ENCODE measurements around the gene SPACA4. TPM values are rescaled to one million over a fixed set of nuclear protein-coding genes. Genes with fewer than 3 reads are reported as not detected.
A peak's percentile ranks its signal among the peaks of the same experiment; 100 is the strongest.
"Not testable (repeated sequence)": the region's sequence is repeated elsewhere in the genome, so short reads cannot be mapped to it uniquely, and the experiment has no call there.

SPACA4 gene
- total and polyA plus RNA-seq, 3 donors from 2014 or later: 72.6 to 147 (median 145) TPM

GRCh38 chr19:48631225-48631624, 24.7 kb downstream of the SPACA4 start:
- H3K4me1 ChIP-seq: peaks cover 46% of the 10 kb centered on the region
- intact Hi-C loops (cut with DNase I; ENCODE audit: low total_unique reads): no loop called here
- peak overlapping the region; percentile 87 to 98 for H3K27ac ChIP-seq
- no peaks in the 10 kb centered on the region for H3K36me3 ChIP-seq (ENCODE audit: low read depth, missing control alignments)
- TF ChIP-seq POLR2A (IDR thresholded peaks at IDR 0.05): no peak
- TF ChIP-seq, protein P1, sequence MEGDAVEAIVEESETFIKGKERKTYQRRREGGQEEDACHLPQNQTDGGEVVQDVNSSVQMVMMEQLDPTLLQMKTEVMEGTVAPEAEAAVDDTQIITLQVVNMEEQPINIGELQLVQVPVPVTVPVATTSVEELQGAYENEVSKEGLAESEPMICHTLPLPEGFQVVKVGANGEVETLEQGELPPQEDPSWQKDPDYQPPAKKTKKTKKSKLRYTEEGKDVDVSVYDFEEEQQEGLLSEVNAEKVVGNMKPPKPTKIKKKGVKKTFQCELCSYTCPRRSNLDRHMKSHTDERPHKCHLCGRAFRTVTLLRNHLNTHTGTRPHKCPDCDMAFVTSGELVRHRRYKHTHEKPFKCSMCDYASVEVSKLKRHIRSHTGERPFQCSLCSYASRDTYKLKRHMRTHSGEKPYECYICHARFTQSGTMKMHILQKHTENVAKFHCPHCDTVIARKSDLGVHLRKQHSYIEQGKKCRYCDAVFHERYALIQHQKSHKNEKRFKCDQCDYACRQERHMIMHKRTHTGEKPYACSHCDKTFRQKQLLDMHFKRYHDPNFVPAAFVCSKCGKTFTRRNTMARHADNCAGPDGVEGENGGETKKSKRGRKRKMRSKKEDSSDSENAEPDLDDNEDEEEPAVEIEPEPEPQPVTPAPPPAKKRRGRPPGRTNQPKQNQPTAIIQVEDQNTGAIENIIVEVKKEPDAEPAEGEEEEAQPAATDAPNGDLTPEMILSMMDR (IDR thresholded peaks at IDR 0.05): no peak
- DNase-seq: no peak
- H3K27me3 ChIP-seq: no peaks in the 10 kb centered on the region
- H3K4me3 ChIP-seq: no peak overlapping the region
- 52 to 60% methylated on average over 3 of the region's 3 CpGs for WGBS, 2 donors
- no peaks in the 10 kb centered on the region for H3K9me3 ChIP-seq

GRCh38 chr19:48632286-48632685, 25.7 kb downstream of the SPACA4 start:
- WGBS, 2 donors: 85 to 87% methylated on average over 11 of the region's 11 CpGs
- Histone ChIP-seq H3K27ac (peak overlapping the region; percentile 87 to 98), H3K4me1 (peaks cover 46% of the 10 kb centered on the region)
- DNase-seq; H3K36me3 ChIP-seq (ENCODE audit: low read depth, missing control alignments); H3K4me3 ChIP-seq; intact Hi-C loops (cut with DNase I; ENCODE audit: low total_unique reads); H3K27me3 ChIP-seq; H3K9me3 ChIP-seq: not testable (repeated sequence)

DNA sequence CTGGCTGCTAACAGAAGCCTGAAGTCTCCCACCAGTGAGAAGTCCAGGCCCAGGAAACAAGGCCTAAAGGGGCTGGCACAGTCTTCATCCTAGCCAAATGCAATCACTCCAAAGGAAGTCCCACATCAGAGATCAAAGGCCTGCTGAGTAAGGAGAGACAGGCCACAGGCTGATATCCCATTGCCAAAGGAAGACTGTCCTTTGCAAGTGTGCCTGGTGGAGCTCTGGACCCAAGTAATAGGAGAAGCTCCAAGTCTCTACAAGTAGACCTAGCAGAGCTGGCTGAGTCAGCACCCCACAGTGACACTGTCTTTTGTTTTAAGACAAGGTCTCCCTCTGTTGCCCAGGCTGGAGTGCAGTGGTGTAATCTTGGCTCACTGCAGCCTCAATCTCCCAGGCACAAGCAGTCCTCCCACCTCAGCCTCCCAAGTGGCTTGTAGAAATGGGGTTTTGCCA, 26.2 kb downstream of the SPACA4 start:
- intact Hi-C loops (cut with DNase I; ENCODE audit: low total_unique reads): no loop called here
- peak; percentile 66 for DNase-seq
- Histone ChIP-seq H3K4me1 (peaks cover 46% of the 10 kb centered on the region), H3K36me3 (ENCODE audit: low read depth, missing control alignments) (no peaks in the 10 kb centered on the region), H3K27me3 (no peaks in the 10 kb centered on the region), H3K4me3 (no peak overlapping the region), H3K27ac (peak overlapping the region; percentile 98 to 99), H3K9me3 (no peaks in the 10 kb centered on the region)
- TF ChIP-seq, protein P1 (IDR thresholded peaks at IDR 0.05): no peak
- no peak for TF ChIP-seq POLR2A (IDR thresholded peaks at IDR 0.05)

DNA sequence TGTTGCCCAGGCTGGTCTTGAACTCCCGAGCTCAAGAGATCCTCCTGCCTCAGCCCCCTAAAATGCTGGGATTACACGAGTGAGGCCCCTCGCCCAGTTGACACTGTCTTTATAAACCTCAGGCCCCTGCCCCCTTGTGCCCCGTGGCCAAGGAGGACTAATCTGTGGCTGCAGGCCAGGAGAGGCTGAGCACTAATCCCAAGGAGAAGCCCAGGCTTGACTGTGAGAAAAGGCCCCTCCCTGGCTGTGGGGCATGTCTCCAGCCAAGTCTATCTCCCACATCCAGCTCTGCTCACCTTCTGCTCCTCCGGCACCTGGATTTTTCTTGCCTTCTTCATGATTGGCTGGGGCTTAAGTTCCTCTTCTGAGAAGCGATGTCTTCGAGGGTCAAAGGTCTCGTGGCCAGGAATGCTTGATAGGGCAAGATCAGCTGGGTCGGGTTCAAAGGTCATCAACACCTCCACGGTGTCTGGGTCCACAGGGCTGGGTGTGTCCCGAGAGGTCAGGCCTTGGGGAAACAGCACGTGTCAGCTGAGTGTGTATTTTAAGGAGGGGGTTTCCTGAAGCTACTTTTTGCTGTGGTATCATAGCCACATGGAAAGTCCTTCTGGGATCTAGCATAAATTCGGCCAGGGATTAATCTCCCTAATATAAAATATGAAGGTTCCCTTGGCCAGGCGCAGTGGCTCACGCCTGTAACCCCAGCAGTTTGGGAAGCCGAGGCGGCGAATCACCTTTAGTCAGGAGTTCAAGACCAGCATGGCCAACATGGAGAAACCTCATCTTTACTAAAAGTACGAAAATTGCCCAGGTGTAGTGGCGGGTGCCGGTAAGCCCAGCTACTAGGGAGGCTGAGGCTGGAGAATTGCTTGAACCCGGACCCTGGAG, 26.9 kb downstream of the SPACA4 start:
- intact Hi-C loops (cut with DNase I; ENCODE audit: low total_unique reads): no loop called here
- TF ChIP-seq POLR2A (IDR thresholded peaks at IDR 0.05): no peak
- TF ChIP-seq, protein P1 (IDR thresholded peaks at IDR 0.05): no peak
- 62 to 67% methylated on average over 20 to 22 of the region's 22 CpGs for WGBS, 2 donors
- H3K27me3 ChIP-seq: no peaks in the 10 kb centered on the region
- H3K4me3 ChIP-seq: peak overlapping the region in 1 of 2 donors; percentile 72
- peaks cover 47% of the 10 kb centered on the region for H3K4me1 ChIP-seq
- H3K9me3 ChIP-seq: no peaks in the 10 kb centered on the region
- H3K36me3 ChIP-seq (ENCODE audit: low read depth, missing control alignments): no peaks in the 10 kb centered on the region
- peak overlapping the region; percentile 98 to 99 for H3K27ac ChIP-seq
- DNase-seq: no peak

- H3K9me3 ChIP-seq: no peaks in the 10 kb centered on the region
- H3K27me3 ChIP-seq: no peaks in the 10 kb centered on the region
- intact Hi-C loops (cut with DNase I; ENCODE audit: low total_unique reads): no loop called here
- no peak for DNase-seq
- H3K4me1 ChIP-seq: peaks cover 52% of the 10 kb centered on the region
- no peak for TF ChIP-seq POLR2A (IDR thresholded peaks at IDR 0.05)
- TF ChIP-seq, protein P1 (IDR thresholded peaks at IDR 0.05): no peak
- H3K36me3 ChIP-seq (ENCODE audit: low read depth, missing control alignments): no peaks in the 10 kb centered on the region
- 17 to 22% methylated on average over 7 of the region's 7 CpGs for WGBS, 2 donors
- peak overlapping the region; percentile 98 to 99 for H3K27ac ChIP-seq
- H3K4me3 ChIP-seq: peak overlapping the region in 1 of 2 donors; percentile 72
These were observed 27.4 kb downstream of the SPACA4 start for GRCh38 chr19:48634036-48634342.
